IMR-90 (cell line): ENCODE data around the gene RNF217. TPM values are rescaled to one million over a fixed set of nuclear protein-coding genes. Genes with fewer than 3 reads are reported as not detected.

ENCODE experiments used
- ATAC-seq: fragments of 200-7000 bp; cut with Tn5 transposase; 2 replicates; pipeline ENCODE4 v1.9.1; 2020; ENCODE audit warnings: low read depth, mild to moderate bottlenecking, moderate library complexity
- BruUV-seq: library from RNA; stranded (reverse); fragments of 400-500 nt; replicated peaks from 2 replicates; lab custom pipeline; 2021; lab: Mats Ljungman, UMichigan
- CTCF ChIA-PET: fragments of 300-600 bp; formaldehyde crosslinking; extraction: SDS; loops from one replicate; lab custom pipeline; 2021; ENCODE audit warnings: antibody characterized with exemption; lab: Yijun Ruan, JAX
- POLR2A ChIA-PET: fragments of 300-600 bp; sonication (Branson Sonifier 250); formaldehyde crosslinking; loops from one replicate; lab custom pipeline; 2022; ENCODE audit warnings: antibody characterized with exemption; ENCODE audit not compliant: unreplicated experiment; lab: Charles Lee
- DNase-seq: peaks from one replicate; pipeline ENCODE4 v3.0.0; 2013
- H2AFZ ChIP-seq: replicated peaks from 2 replicates; pipeline ENCODE3; 2013; ENCODE audit warnings: low read length, mild to moderate bottlenecking; ENCODE audit not compliant: poor library complexity
- H2AK5ac ChIP-seq: 2 replicates; pipeline ENCODE4 v1.6.1; 2013; ENCODE audit warnings: low read depth, low read length, inconsistent platforms
- H2AK9ac ChIP-seq: replicated peaks from 2 replicates; pipeline ENCODE3; 2013; ENCODE audit warnings: mild to moderate bottlenecking, low read depth, low read length, moderate library complexity; ENCODE audit not compliant: poor library complexity
- H2BK120ac ChIP-seq: 2 replicates; pipeline ENCODE4 v1.6.1; 2013; ENCODE audit warnings: low read depth, low read length, inconsistent platforms
- H2BK15ac ChIP-seq: 3 replicates; pipeline ENCODE4 v1.6.1; 2013; ENCODE audit warnings: low read depth, low read length, inconsistent platforms
- H2BK20ac ChIP-seq: 2 replicates; pipeline ENCODE4 v1.6.1; 2013; ENCODE audit warnings: low read depth, mild to moderate bottlenecking, inconsistent platforms, low read length, moderate library complexity
- H2BK5ac ChIP-seq: 2 replicates; pipeline ENCODE4 v1.6.1; 2013; ENCODE audit warnings: mild to moderate bottlenecking, low read depth, low read length, inconsistent platforms; ENCODE audit not compliant: poor library complexity, severe bottlenecking
- H3K14ac ChIP-seq: replicated peaks from 2 replicates; pipeline ENCODE4 v1.6.1; 2013; ENCODE audit warnings: low read depth, low read length, inconsistent platforms
- H3K18ac ChIP-seq: 2 replicates; pipeline ENCODE4 v1.6.1; 2013; ENCODE audit warnings: low read depth, low read length, control low read depth
- H3K23ac ChIP-seq: 2 replicates; pipeline ENCODE4 v1.6.1; 2013; ENCODE audit warnings: low read depth, low read length, inconsistent platforms
- H3K27ac ChIP-seq: 2 replicates; pipeline ENCODE4 v1.5.1; 2013; ENCODE audit warnings: mild to moderate bottlenecking, control low read depth, low read length; ENCODE audit not compliant: insufficient read depth
- H3K27me3 ChIP-seq: 2 replicates; pipeline ENCODE4 v1.6.1; 2013; ENCODE audit warnings: low read length; ENCODE audit not compliant: control insufficient read depth, insufficient read depth
- H3K36me3 ChIP-seq: 2 replicates; pipeline ENCODE4 v1.6.1; 2013; ENCODE audit warnings: low read length, mixed read lengths; ENCODE audit not compliant: control insufficient read depth, insufficient read depth
- H3K4ac ChIP-seq: 2 replicates; pipeline ENCODE4 v1.6.1; 2013; ENCODE audit warnings: low read depth, low read length, inconsistent platforms
- H3K4me1 ChIP-seq: 2 replicates; pipeline ENCODE4 v1.6.1; 2013; ENCODE audit warnings: low read length, mixed read lengths; ENCODE audit not compliant: control insufficient read depth, insufficient read depth
- H3K4me2 ChIP-seq: 2 replicates; pipeline ENCODE4 v1.6.1; 2013; ENCODE audit warnings: low read depth, mild to moderate bottlenecking, control low read depth, low read length, moderate library complexity
- H3K4me3 ChIP-seq: 2 replicates; pipeline ENCODE4 v1.5.1; 2013; ENCODE audit warnings: low read depth, mild to moderate bottlenecking, control low read depth, low read length, moderate library complexity; ENCODE audit not compliant: insufficient read depth
- H3K56ac ChIP-seq: 2 replicates; pipeline ENCODE4 v1.6.1; 2013; ENCODE audit warnings: low read length, inconsistent platforms; ENCODE audit not compliant: insufficient read depth; ENCODE audit errors: extremely low read depth
- H3K79me1 ChIP-seq, 2 experiments: 2 replicates each; pipeline ENCODE4 v1.6.1; 2013; ENCODE audit warnings: low read length in 2 of 2, inconsistent platforms in 1 of 2, low read depth in 1 of 2
- H3K9ac ChIP-seq: 2 replicates; pipeline ENCODE4 v1.6.1; 2013; ENCODE audit warnings: low read depth, low read length, control low read depth
- H3K9me1 ChIP-seq: 2 replicates; pipeline ENCODE4 v1.6.1; 2013; ENCODE audit warnings: low read length, inconsistent platforms; ENCODE audit not compliant: insufficient read depth
- H3K9me3 ChIP-seq: 2 replicates; pipeline ENCODE4 v1.6.1; 2013; ENCODE audit warnings: low read length; ENCODE audit not compliant: control insufficient read depth, insufficient read depth
- H4K20me1 ChIP-seq: 2 replicates; pipeline ENCODE4 v1.6.1; 2013; ENCODE audit warnings: low read length, inconsistent platforms; ENCODE audit not compliant: insufficient read depth
- H4K5ac ChIP-seq: 2 replicates; pipeline ENCODE4 v1.6.1; 2013; ENCODE audit warnings: mild to moderate bottlenecking, low read depth, low read length, control low read depth
- H4K8ac ChIP-seq, 2 experiments: 2 replicates each; pipeline ENCODE4 v1.6.1; 2013; ENCODE audit warnings: low read depth in 2 of 2, low read length in 2 of 2, control low read depth in 1 of 2, inconsistent platforms in 1 of 2
- H4K91ac ChIP-seq: 2 replicates; pipeline ENCODE4 v1.6.1; 2013; ENCODE audit warnings: low read depth, low read length, inconsistent platforms; ENCODE audit not compliant: insufficient read depth
- CHD1 ChIP-seq: IDR thresholded peaks from 2 replicates; pipeline ENCODE4 v1.6.1; 2012; ENCODE audit warnings: low read depth, low read length, improper control_type of control experiment
- MAFK ChIP-seq: IDR thresholded peaks from 2 replicates; pipeline ENCODE4 v1.6.1; 2012; ENCODE audit warnings: low read depth, low read length, improper control_type of control experiment
- MAZ ChIP-seq: IDR thresholded peaks from 2 replicates; pipeline ENCODE4 v1.6.1; 2012; ENCODE audit warnings: low read depth, mild to moderate bottlenecking, low read length, improper control_type of control experiment, moderate library complexity, borderline replicate concordance
- MXI1 ChIP-seq: IDR thresholded peaks from 2 replicates; pipeline ENCODE4 v1.6.1; 2012; ENCODE audit warnings: low read depth, mild to moderate bottlenecking, low read length, moderate library complexity, borderline replicate concordance
- NFE2L2 ChIP-seq: fragments of 150-350 bp; IDR thresholded peaks from 2 replicates; pipeline ENCODE4 v1.6.1; 2016; ENCODE audit warnings: low read depth, mild to moderate bottlenecking, low read length
- POLR2A ChIP-seq: IDR thresholded peaks from 2 replicates; pipeline ENCODE4 v1.6.1; 2012; ENCODE audit warnings: mild to moderate bottlenecking, low read depth, low read length
- SMC3 ChIP-seq: fragments of 150-350 bp; IDR thresholded peaks from 2 replicates; pipeline ENCODE4 v1.6.1; 2016; ENCODE audit warnings: low read depth, mild to moderate bottlenecking, antibody characterized with exemption, low read length, moderate library complexity
- WGBS, 2 experiments: methylation state at CpG; one replicate each; pipeline versions ENCODE4 v1.1.5 to v1.1.7; 2013; ENCODE audit warnings: missing lambda C conversion rate in 2 of 2; ENCODE audit not compliant: insufficient read length in 1 of 2; ENCODE audit errors: extremely low coverage in 2 of 2; 5-methylcytosine and 5-hydroxymethylcytosine counted together
- dilution Hi-C: fragments of 300-500 bp; cut with HindIII; formaldehyde crosslinking; loops from one replicate; pipeline ENCODE4 v1.14.3; 2018; ENCODE audit warnings: low sequenced_read_pairs; ENCODE audit not compliant: unreplicated experiment
- in situ Hi-C: fragments of 300-500 bp; cut with MboI; formaldehyde crosslinking; loops from 3 replicates; pipeline ENCODE4 v1.14.3; 2019; ENCODE audit warnings: low sequenced_read_pairs, inconsistent platforms, mixed read lengths
- intact Hi-C: fragments of 100-400 bp; cut with micrococcal nuclease; formaldehyde crosslinking; loops from 2 replicates; pipeline ENCODE4 v1.10.0; 2022
- polyA plus RNA-seq, 3 experiments: library from polyadenylated mRNA; depleted of rRNA; stranded (reverse); fragments of >200 nt; gene quantifications; 2 replicates each; pipeline ENCODE4 v1.2.3, GENCODE V29; 2012; ENCODE audit warnings: low replicate concordance in 1 of 3
- total RNA-seq: library from RNA; depleted of rRNA; stranded (reverse); fragments of >200 nt; gene quantifications from 2 replicates; pipeline ENCODE4 v1.2.3, GENCODE V29; 2012
- TF ChIP-seq, protein P1 (sequence below): fragments of 150-350 bp; IDR thresholded peaks from 2 replicates; pipeline ENCODE4 v1.6.1; 2016; ENCODE audit warnings: low read depth, mild to moderate bottlenecking, low read length, moderate library complexity, borderline replicate concordance

RNF217 gene
- total and polyA plus RNA-seq, 2 of the 4 experiments (the other 2 are of a cell fraction), result 11.7 to 20.4 TPM

DNA sequence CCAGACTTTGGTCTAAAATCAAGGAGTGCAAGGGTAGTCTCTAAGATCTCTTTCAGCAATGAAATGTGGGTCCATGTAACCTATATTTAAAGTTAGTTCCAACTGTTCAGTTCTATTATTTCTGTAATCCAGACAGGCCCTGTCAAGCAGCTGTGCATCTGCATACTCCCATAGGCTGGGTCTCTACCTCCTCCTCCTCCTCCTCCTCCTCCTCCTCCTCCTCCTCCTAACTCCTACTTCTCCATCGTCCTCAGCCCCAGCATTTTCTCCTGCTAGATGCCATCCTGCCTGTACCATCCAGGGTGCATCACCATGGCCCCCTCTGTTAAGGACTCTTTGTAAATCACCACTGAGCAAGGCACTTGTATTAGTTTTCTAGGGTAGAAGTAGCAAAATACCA lies 138.9 kb downstream of the RNF217 start:
- POLR2A ChIA-PET, result no interaction called here
- Histone ChIP-seq H4K91ac (peak overlapping the region; percentile 99), H3K79me1 (peaks cover 0 to 9% of the 10 kb centered on the region in 2 experiments; a peak in 2 of 4 replicates), H4K5ac (peak overlapping the region; percentile 100), H3K4me3 (no peak overlapping the region), H3K4me1 (peaks cover 29% of the 10 kb centered on the region), H3K9me3 (no peaks in the 10 kb centered on the region), H3K27ac (peak overlapping the region; percentile 89), H3K27me3 (no peaks in the 10 kb centered on the region), H3K14ac (peak overlapping the region; percentile 98), H2AFZ (peak overlapping the region; percentile 76), H3K9ac (0 out of 2 replicates have a peak overlapping the region, but pooled peaks have one; percentile 55), H2AK9ac (peak overlapping the region; percentile 71), H3K36me3 (no peaks in the 10 kb centered on the region), H3K56ac (peak overlapping the region; percentile 91; the same call in 1 of the 2 replicates), H3K9me1 (peaks cover 9% of the 10 kb centered on the region), H3K4ac (peak overlapping the region; percentile 99), H2BK5ac (peak overlapping the region; percentile 100), H2BK15ac (peak overlapping the region; percentile 99), H2AK5ac (peak overlapping the region; percentile 93), H2BK20ac (peak overlapping the region; percentile 100), H3K4me2 (no peak overlapping the region), H3K18ac (peak overlapping the region; percentile 100), H4K20me1 (no peaks in the 10 kb centered on the region), H4K8ac (peak overlapping the region; percentile 95), H3K23ac (peak overlapping the region; percentile 97), H2BK120ac (peak overlapping the region; percentile 100)
- no CpG with 5 or more reads among the region's 1 CpG for WGBS, 2 experiments
- dilution Hi-C loops, result no loop called here
- intact Hi-C loops, result loop anchor here (5.0 kb wide), 1 partner anchor 201 kb away; the partner anchor contains the start of gene HDDC2
- no TSS peak for BruUV-seq
- DNase-seq, result no peak
- no peak for TF ChIP-seq MXI1
- no peak for TF ChIP-seq NFE2L2
- TF ChIP-seq POLR2A, result no peak
- no peak for TF ChIP-seq CHD1
- TF ChIP-seq MAFK, result no peak
- no peak for TF ChIP-seq MAZ
- TF ChIP-seq SMC3, result no peak
- TF ChIP-seq, protein P1, sequence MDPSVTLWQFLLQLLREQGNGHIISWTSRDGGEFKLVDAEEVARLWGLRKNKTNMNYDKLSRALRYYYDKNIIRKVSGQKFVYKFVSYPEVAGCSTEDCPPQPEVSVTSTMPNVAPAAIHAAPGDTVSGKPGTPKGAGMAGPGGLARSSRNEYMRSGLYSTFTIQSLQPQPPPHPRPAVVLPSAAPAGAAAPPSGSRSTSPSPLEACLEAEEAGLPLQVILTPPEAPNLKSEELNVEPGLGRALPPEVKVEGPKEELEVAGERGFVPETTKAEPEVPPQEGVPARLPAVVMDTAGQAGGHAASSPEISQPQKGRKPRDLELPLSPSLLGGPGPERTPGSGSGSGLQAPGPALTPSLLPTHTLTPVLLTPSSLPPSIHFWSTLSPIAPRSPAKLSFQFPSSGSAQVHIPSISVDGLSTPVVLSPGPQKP, result no peak
- ATAC-seq, result no peak
- CTCF ChIA-PET, result interaction anchor here (1.2 kb wide), 1 partner anchor 13 kb away, joined by 3 read pairs; no protein-coding TSS in a partner anchor
- in situ Hi-C loops, result loop anchor here (25.0 kb wide), 1 partner anchor 139 kb away; the partner anchor contains the start of gene RNF217
